ENCODE results near the gene ARCN1.

The ARCN1 gene

DNA sequence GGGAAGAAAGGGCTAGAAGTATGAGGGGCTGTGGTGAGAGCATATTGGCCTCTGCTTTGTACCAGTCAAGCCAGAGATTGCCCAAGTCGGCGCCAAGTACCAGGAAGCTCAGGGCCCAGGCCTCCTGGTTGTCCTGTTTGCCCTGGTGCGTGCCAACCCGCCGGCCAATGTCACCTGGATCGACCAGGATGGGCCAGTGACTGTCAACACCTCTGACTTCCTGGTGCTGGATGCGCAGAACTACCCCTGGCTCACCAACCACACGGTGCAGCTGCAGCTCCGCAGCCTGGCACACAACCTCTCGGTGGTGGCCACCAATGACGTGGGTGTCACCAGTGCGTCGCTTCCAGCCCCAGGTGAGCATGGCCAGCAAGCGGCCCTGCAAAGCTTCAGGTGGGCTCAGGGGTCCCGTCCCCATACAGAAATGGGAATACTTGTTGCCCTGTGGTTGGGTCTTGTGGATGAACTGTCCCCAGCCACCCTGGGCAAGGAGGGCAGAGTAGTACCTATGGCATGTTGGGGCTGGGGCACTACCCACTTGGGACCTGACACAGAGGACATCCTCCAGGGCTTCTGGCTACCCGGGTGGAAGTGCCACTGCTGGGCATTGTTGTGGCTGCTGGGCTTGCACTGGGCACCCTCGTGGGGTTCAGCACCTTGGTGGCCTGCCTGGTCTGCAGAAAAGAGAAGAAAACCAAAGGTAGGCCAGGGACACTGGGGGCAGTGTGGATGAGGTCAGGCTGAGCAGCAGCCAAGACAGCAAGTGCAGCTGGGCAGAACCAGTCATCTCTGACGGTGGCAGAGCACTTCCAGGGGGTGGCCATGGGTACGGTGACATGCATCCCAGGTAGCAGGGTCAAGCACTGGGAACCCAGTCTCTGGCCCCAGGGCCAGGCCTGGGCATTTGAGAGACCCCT is 39.1 kb upstream of the ARCN1 start:
- no peak overlapping the region for H3K4me3 ChIP-seq (ENCODE audit: low read length)
- TF ChIP-seq ZNF274 (IDR thresholded peaks at IDR 0.05; ENCODE audit: low read depth, low read length) = no peak

DNA sequence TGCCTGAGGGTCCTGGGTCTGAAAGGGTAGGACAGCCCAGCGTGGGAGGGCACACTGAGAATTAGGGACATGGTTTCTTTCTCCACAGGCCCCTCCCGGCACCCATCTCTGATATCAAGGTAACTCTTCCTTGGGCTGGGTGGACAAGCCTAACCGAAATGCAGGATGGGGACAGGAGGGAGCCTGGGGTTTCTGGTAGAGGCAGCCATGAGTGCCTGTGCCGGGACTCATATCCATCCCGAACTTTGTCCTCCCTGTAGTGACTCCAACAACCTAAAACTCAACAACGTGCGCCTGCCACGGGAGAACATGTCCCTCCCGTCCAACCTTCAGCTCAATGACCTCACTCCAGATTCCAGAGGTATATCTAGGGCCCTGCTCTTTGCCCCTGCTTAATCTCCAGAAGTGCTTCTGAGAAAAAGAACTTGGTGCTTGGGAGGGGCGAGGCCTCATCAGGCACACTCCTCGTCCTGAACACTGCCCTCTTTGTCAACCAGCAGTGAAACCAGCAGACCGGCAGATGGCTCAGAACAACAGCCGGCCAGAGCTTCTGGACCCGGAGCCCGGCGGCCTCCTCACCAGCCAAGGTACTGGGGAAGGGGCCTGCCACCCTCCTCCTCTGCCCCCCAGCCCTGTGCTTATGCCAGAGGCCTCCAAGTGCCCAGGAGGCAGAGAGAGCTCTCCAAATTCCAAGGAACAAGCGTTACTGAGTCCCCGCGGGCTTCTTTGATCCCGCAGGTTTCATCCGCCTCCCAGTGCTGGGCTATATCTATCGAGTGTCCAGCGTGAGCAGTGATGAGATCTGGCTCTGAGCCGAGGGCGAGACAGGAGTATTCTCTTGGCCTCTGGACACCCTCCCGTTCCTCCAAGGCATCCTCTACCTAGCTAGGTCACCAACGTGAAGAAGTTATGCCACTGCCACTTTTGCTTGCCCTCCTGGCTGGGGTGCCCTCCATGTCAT is 38.2 kb upstream of the ARCN1 start:
- TF ChIP-seq ZNF274 (IDR thresholded peaks at IDR 0.05; ENCODE audit: low read depth, low read length) = no peak
- H3K4me3 ChIP-seq (ENCODE audit: low read length) = no peak overlapping the region

DNA sequence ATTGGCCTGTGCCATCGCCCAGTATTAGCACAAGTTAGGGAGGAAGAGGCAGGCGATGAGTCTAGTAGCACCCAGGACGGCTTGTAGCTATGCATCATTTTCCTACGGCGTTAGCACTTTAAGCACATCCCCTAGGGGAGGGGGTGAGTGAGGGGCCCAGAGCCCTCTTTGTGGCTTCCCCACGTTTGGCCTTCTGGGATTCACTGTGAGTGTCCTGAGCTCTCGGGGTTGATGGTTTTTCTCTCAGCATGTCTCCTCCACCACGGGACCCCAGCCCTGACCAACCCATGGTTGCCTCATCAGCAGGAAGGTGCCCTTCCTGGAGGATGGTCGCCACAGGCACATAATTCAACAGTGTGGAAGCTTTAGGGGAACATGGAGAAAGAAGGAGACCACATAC is 36.9 kb upstream of the ARCN1 start:
- TF ChIP-seq ZNF274 (IDR thresholded peaks at IDR 0.05; ENCODE audit: low read depth, low read length) = no peak
- no peak overlapping the region for H3K4me3 ChIP-seq (ENCODE audit: low read length)

DNA sequence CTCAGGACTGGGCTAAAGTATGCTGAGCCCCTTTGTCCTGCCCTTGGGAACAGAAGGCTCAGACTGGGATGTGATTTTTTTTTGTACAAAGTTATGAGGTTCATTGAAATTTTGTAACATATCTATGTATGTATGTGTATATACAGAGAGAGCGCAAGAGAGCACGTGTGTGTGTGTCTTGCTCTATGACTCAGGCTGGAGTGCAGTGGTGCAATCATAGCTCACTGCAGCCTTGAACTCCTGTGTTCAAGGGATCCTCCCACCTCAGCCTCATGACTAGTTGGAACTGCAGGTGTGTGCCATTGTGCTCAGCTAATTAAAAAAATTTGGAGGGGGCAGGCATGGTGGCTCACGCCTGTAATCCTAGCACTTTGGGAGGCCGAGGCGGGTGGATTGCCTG is 35.5 kb upstream of the ARCN1 start:
- TF ChIP-seq ZNF274 (IDR thresholded peaks at IDR 0.05; ENCODE audit: low read depth, low read length) = no peak
- no peak overlapping the region for H3K4me3 ChIP-seq (ENCODE audit: low read length)

DNA sequence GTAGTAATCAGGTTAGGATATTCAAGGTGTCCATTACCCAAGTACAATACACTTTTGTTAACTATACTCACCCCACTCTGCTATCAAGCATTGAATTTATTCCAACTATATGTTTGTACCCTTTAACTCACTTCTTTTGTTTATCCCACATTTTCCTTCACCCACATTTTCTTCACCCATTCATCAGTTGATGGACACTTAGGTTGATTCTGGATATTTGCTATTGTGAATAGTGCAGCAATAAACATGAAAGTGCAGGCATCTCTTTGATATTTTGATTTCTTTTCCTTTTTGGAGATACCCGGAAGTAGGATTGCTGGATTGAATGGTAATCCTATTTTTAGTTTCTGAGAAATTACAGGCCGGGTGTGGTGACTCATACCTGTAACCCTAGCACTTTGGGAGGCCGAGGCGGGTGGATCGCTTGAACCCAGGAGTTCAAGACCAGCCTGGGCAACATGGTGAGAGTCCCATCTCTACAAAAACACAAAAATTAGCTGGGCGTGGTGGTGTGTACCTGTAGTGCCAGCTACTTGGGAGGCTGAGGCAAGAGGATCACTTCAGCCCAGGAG is 34.7 kb upstream of the ARCN1 start:
- no peak for TF ChIP-seq ZNF274 (IDR thresholded peaks at IDR 0.05; ENCODE audit: low read depth, low read length)

DNA sequence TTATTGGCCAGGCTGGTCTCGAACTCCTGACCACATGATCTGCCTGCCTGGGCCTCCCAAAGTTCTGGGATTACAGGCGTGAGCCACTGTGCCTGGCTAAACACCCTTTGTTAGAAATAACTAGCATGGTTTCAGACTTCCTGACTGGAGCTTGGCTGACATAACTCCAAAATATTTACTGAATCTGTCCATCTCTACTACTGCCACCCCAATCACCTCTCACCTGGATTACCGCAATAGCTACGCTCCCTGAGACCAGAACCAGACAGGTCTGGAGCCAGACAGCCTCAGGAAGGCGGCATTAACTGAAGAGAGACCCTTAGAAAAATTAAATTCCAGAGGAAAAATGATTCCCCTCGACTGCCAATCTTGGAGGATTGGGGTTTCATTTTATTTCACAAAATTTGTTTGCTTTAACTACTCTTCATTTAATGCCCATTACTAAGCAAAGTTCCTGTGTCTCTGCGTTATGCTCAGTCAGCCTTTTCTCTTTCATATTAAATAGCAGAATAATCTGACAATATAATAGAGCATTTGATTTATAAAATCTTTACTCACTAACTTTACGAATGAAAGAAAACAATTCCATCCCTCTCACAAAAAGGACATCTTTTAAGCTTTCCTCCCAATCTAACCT is 28.1 kb upstream of the ARCN1 start:
- TF ChIP-seq ZNF274 (IDR thresholded peaks at IDR 0.05; ENCODE audit: low read depth, low read length) = no peak
- H3K4me3 ChIP-seq (ENCODE audit: low read length) = no peak overlapping the region

More for the DNA sequence above, 34.7 kb upstream of the ARCN1 start:
- H3K4me3 ChIP-seq (ENCODE audit: low read length) = no peak overlapping the region

DNA sequence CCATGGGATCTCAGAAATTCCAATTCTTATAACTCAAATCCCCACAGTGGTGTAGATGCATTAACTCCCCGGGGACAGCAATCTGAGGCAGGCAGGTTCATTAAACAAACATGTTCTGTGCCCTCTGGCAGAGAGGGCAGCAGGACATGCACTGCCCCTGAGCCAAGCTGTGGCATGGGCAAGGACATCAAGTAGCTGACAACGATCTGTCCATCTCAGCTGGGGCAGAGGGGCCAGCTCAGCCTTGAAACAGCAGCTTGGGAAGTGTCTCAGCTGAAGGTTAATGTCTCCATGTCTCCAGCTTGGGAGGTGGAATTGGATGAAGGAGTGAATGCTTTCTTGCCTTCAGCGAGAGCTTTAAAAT is 27.6 kb upstream of the ARCN1 start:
- no peak overlapping the region for H3K4me3 ChIP-seq (ENCODE audit: low read length)
- TF ChIP-seq ZNF274 (IDR thresholded peaks at IDR 0.05; ENCODE audit: low read depth, low read length) = no peak

DNA sequence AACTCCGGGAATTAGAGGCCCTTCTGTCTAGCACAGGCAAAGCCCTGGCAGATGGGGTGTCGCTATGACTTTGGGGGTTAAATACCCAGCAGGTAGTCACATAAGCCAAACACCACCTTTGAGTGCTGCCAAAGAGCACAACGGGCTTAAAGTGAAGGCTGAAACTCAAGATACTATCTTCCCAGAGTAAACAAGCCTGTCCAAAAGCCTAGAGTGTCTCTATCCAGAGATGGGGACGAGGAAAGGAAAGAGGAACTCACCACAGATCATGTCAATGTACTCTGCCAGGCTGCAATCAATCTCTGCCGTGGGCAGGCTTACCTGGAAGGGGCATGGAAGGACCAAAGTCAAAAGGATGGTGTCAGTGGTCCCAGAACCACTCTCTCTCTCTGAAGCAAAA is 26.7 kb upstream of the ARCN1 start:
- H3K4me3 ChIP-seq (ENCODE audit: low read length) = no peak overlapping the region
- no peak for TF ChIP-seq ZNF274 (IDR thresholded peaks at IDR 0.05; ENCODE audit: low read depth, low read length)

DNA sequence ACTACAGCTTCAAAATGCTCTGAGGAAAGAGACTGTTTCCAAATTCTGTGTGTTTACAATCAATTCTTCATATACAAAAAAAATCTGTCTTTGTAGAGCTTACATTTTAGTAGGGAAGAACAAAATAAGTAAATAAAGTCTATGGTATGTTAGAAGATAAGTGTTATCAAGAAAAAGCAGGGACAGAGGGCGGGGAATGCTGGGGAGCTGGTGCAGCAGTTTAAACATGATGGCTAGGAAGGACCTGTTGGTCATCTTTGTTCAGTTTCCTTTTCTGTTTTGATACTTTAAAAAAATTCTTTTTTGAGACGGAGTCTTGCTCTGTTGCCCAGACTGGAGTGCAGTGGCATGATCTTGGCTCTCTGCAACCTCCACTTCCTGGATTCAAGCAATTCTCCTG is 25.1 kb upstream of the ARCN1 start:
- no peak for TF ChIP-seq ZNF274 (IDR thresholded peaks at IDR 0.05; ENCODE audit: low read depth, low read length)
- H3K4me3 ChIP-seq (ENCODE audit: low read length) = no peak overlapping the region

DNA sequence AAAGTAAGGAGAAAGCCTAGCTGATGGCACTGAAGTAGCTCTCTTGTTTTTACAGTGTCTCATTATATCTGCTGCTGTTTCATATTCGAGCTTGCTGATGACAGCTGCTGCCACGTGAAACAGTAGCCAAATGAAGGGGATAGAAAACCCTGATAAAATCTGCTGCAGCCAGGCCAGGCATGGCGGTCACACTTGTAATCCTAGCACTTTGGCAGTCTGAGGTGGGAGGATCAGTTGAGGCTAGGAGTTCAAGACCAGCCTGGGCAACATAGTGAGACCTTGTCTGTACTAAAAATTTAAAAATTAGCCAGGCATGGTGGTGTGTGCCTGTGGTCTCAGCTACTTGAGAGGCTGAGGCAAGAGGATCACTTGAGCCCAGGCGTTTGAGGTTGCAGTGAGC is 19.9 kb upstream of the ARCN1 start:
- H3K4me3 ChIP-seq (ENCODE audit: low read length) = no peak overlapping the region
- no peak for TF ChIP-seq ZNF274 (IDR thresholded peaks at IDR 0.05; ENCODE audit: low read depth, low read length)

DNA sequence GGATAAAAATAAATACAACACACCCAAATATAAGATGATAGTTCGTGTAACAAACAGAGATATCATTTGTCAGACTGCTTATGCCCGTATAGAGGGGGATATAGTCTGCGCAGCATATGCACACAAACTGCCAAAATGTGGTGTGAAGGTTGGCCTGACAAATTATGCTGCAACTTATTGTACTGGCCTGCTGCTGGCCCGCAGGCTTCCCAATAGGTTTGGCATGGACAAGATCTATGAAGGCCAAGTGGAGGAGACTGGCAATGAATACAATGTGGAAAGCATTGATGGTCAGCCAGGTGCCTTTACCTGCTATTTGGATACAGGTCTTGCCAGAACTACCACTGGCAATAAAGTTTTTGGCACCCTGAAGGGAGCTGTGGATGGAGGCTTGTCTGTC is 11.4 kb upstream of the ARCN1 start:
- no peak overlapping the region for H3K4me3 ChIP-seq (ENCODE audit: low read length)
- no peak for TF ChIP-seq ZNF274 (IDR thresholded peaks at IDR 0.05; ENCODE audit: low read depth, low read length)

DNA sequence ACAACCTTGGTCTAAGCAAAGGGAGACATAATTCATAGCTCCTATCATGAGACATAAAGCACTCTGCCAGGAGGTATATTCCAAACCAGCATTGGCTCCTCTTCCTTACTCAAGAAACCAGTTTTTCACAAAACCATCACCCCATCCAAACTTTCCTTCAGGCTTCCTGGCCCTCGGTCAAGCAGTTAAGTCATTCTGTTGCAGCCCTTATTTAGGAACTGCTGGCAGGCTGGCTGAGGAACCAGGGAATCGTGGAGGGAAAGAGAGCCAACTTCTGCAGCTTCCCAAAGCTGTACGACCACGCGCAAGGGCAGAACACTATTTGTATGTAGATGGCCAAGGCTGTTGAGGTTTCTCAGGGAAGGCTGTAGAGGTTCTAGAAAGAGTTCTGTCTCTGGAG is 7.2 kb upstream of the ARCN1 start:
- H3K4me3 ChIP-seq (ENCODE audit: low read length) = peak overlapping the region; percentile 97
- TF ChIP-seq ZNF274 (IDR thresholded peaks at IDR 0.05; ENCODE audit: low read depth, low read length) = no peak

DNA sequence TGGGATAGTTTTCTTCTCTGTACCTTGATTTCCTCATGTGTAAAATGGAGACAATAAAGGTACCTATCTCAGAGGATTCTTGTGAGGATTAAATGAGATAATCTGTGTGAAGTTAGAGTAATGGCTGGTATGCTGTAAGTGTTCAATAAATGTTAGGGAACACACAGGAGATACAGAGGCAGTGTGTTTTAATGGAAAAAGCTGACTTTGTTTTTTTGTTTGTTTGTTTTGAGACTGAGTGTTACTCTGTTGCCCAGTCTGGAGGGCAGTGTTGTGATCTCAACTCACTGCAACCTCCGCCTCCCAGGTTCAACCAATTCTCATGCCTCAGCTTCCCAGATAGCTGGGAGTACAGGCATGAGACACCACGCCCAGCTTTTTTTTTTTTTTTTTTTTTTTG is 2.5 kb upstream of the ARCN1 start:
- TF ChIP-seq ZNF274 (IDR thresholded peaks at IDR 0.05; ENCODE audit: low read depth, low read length) = no peak
- no peak overlapping the region for H3K4me3 ChIP-seq (ENCODE audit: low read length)

DNA sequence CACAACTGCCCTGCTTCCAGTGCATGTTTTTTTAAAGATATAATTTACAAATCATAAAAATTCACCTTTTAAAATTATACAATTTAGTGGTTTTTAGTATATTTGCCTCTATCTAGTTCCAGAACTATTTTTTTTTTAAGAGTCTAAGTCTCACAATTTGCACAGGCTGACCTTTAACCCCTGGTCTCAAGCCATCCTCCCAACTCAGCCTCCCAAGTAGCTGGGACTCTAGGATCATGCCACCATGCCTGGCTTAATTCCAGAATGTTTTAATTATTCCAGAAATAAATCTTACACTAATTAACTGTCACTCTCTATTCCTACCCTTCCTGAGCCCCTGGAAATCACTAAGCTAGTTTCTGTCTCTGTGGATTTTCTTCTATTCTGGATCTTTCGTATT is 1.4 kb upstream of the ARCN1 start:
- TF ChIP-seq ZNF274 (IDR thresholded peaks at IDR 0.05; ENCODE audit: low read depth, low read length) = no peak
- H3K4me3 ChIP-seq (ENCODE audit: low read length) = no peak overlapping the region

DNA sequence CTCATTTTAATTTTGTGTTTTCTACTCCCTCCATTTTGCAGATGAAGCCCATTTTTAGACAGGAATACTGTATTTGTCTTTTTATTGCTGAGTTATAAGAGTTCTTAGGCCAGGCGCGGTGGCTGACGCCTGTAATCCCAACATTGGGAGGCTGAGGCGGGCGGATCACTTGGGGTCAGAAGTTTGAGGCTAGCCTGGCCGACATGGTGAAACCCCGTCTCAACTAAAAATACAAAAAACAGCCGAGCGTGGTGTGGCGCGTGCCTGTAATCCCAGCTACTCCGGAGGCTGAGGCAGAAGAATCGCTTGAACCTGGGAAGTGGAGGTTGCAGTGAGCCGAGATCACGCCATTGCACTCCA is 528 bp upstream of the ARCN1 start:
- H3K4me3 ChIP-seq (ENCODE audit: low read length) = peak overlapping the region; percentile 75

Measured in GM08714 (cell line).